Measurements from ENCODE around the gene NUBP2.

Gene NUBP2

DNA sequence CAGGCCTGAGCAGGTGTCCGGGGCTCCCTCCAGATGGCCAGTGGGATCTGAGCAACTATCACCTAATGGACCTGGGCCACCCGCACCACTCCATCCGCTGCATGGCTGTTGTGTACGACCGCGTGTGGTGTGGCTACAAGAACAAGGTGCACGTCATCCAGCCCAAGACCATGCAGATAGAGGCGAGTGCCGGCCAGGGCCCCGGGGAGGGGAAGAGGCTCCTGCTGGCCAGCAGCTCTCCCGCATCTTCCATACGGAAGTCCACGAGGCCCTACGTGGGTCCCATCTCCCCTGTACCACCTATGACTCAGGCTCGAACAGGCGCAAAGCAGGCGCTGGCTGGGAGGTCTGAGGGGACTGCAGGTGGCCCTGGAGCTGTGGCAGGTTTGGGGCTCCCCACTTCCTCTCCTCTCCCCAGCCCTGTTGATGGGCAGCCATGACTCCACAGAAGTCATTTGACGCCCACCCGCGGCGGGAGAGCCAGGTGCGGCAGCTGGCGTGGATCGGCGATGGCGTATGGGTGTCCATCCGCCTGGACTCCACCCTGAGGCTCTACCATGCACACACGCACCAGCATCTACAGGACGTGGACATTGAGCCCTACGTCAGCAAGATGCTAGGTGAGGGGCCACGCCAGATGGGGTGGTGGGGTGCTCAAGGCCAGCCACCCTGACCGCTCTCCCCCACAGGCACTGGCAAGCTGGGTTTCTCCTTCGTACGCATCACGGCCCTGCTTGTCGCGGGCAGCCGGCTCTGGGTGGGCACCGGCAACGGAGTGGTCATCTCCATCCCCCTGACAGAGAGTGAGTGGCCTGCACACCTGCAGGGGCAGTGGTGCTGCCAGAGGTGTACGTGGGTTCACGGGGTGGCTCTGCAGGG is 15.4 kb upstream of the NUBP2 start:
- no peak for TF ChIP-seq NFIC (IDR thresholded peaks at IDR 0.05)
- TF ChIP-seq CREB1 (IDR thresholded peaks at IDR 0.05; ENCODE audit: low read depth): no peak
- TF ChIP-seq TAF1 (IDR thresholded peaks at IDR 0.05; ENCODE audit: low read depth): no peak
- TF ChIP-seq YY1 (IDR thresholded peaks at IDR 0.05; ENCODE audit: low read depth): no peak
- TF ChIP-seq CEBPB (IDR thresholded peaks at IDR 0.05): no peak
- no peak for TF ChIP-seq EP300 (IDR thresholded peaks at IDR 0.05; ENCODE audit: borderline replicate concordance)
- no peak for TF ChIP-seq MAX (IDR thresholded peaks at IDR 0.05)
- TF ChIP-seq, protein P1, sequence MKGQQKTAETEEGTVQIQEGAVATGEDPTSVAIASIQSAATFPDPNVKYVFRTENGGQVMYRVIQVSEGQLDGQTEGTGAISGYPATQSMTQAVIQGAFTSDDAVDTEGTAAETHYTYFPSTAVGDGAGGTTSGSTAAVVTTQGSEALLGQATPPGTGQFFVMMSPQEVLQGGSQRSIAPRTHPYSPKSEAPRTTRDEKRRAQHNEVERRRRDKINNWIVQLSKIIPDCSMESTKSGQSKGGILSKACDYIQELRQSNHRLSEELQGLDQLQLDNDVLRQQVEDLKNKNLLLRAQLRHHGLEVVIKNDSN (IDR thresholded peaks at IDR 0.05): no peak
- no peak for TF ChIP-seq REST (IDR thresholded peaks at IDR 0.05; ENCODE audit: low read depth)
- no peak for TF ChIP-seq TEAD4 (IDR thresholded peaks at IDR 0.05)
- TF ChIP-seq EGR1 (IDR thresholded peaks at IDR 0.05): no peak
- TF ChIP-seq TCF12 (IDR thresholded peaks at IDR 0.05; ENCODE audit: low read depth): no peak
- TF ChIP-seq ZBTB7A (IDR thresholded peaks at IDR 0.05; ENCODE audit: low read depth): no peak
- TF ChIP-seq FOXM1 (IDR thresholded peaks at IDR 0.05; ENCODE audit: borderline replicate concordance, low read depth): no peak

DNA sequence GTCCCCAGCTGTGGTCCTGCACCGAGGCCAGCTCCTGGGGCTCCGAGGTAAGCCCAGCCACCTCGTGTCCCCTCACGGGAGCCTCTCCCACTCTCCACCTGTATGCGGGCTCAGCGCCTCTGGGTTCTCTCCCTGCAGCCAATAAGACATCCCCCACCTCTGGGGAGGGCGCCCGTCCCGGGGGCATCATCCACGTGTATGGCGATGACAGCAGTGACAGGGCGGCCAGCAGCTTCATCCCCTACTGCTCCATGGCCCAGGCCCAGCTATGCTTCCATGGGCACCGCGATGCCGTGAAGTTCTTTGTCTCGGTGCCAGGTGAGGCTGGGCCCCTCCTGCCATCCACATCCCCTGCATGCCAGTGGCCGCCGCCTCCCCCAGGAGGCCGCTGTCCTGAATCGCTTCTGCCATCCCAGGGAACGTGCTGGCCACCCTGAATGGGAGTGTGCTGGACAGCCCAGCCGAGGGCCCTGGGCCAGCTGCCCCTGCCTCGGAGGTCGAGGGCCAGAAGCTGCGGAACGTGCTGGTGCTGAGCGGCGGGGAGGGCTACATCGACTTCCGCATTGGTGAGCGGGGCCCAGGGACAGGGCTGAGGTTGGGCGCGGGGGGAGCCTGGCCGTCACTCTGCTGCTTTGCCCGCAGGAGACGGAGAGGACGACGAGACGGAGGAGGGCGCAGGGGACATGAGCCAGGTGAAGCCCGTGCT is 14.5 kb upstream of the NUBP2 start:
- no peak for TF ChIP-seq CEBPB (IDR thresholded peaks at IDR 0.05)
- TF ChIP-seq TCF12 (IDR thresholded peaks at IDR 0.05; ENCODE audit: low read depth): no peak
- TF ChIP-seq EGR1 (IDR thresholded peaks at IDR 0.05): no peak
- no peak for TF ChIP-seq EP300 (IDR thresholded peaks at IDR 0.05; ENCODE audit: borderline replicate concordance)
- no peak for TF ChIP-seq TEAD4 (IDR thresholded peaks at IDR 0.05)
- no peak for TF ChIP-seq CREB1 (IDR thresholded peaks at IDR 0.05; ENCODE audit: low read depth)
- TF ChIP-seq MAX (IDR thresholded peaks at IDR 0.05): no peak

DNA sequence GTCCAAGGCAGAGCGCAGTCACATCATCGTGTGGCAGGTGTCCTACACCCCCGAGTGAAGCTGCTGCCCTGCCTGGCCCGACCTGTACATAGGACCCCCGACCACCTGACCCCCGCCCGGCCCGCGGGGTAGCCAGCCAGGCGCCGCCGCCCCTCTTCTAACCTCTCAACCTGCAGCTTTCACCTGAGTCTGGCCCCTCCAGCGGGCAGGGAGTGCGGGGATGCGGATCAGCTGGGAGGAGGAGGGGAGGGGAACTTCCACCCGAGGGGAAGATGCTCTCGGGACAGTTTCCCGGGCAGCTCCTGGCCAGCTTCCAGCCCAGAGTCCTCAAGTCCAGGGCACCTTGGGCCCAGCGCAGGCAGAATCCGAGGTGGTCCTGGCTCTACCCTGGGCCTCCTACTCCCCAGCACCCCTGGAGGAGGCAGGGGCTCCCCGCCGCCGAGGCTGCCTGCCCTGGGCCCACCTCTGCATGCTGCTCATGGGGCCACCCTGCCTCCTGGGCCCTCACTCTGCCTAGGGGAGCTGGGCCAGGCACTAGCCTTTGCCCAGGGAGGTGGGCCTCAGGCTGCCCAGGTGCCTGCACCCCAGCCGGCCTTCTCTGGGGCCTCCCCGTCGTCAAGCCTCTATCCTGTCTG is 13.9 kb upstream of the NUBP2 start:
- TF ChIP-seq NFIC (IDR thresholded peaks at IDR 0.05) (no peak), TAF1 (IDR thresholded peaks at IDR 0.05; ENCODE audit: low read depth) (no peak), CREB1 (IDR thresholded peaks at IDR 0.05; ENCODE audit: low read depth) (no peak), EGR1 (IDR thresholded peaks at IDR 0.05) (no peak), FOXM1 (IDR thresholded peaks at IDR 0.05; ENCODE audit: borderline replicate concordance, low read depth) (no peak), CEBPB (IDR thresholded peaks at IDR 0.05) (no peak), RAD21 (IDR thresholded peaks at IDR 0.05; ENCODE audit: low read depth) (no peak), MAX (IDR thresholded peaks at IDR 0.05) (no peak), TCF12 (IDR thresholded peaks at IDR 0.05; ENCODE audit: low read depth) (no peak), YY1 (IDR thresholded peaks at IDR 0.05; ENCODE audit: low read depth) (no peak)
- TF ChIP-seq, protein P1 (IDR thresholded peaks at IDR 0.05): no peak

DNA sequence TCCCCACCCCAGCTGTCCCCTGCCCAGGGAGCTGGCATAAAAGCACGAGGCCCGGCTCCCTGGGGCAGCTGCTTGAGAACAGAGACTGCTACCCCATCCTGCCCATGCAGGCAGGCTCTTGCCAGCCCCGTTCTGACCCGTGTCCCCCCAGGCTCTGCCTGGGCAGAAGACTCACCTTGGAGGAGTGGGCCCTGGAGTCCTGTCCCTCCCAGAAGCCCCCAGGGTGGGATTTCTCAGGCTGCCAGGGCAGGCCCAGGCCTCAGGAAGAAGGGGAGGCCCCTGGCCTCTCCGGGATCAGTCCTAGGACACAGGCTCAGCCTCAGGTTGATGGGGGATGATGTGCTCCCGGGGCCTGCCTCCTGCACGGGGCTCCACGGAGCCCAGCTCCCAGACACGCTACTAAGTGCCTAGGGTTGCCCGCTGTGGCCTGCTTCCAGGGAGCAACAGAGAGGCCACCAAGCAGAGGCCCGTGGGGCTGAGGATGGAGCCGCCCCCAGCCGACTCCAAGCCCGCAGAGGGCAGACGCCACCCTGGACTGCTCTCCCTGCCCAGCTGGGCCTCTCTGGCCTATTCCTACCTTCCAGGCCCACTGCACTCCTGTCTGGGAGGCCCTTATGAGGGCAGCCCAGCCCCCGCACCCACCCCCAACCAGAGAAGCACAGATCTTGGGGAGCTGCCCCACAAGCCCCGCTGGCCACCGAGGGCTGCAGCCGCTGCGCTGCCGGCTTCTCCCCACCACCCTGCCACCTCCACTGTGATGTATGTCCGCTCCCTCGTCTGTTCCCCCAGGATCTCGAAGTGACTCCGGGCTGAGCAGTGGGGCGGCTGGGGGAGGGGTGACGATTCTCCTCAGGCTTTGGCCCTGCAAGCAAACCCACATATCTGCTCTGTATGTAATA is 13.1 kb upstream of the NUBP2 start:
- no peak for TF ChIP-seq TAF1 (IDR thresholded peaks at IDR 0.05; ENCODE audit: low read depth)
- TF ChIP-seq TEAD4 (IDR thresholded peaks at IDR 0.05): no peak
- no peak for TF ChIP-seq RAD21 (IDR thresholded peaks at IDR 0.05; ENCODE audit: low read depth)
- no peak for TF ChIP-seq ZBTB7A (IDR thresholded peaks at IDR 0.05; ENCODE audit: low read depth)
- TF ChIP-seq TCF12 (IDR thresholded peaks at IDR 0.05; ENCODE audit: low read depth): no peak
- TF ChIP-seq, protein P1 (IDR thresholded peaks at IDR 0.05): no peak
- TF ChIP-seq FOXM1 (IDR thresholded peaks at IDR 0.05; ENCODE audit: borderline replicate concordance, low read depth): no peak
- TF ChIP-seq CEBPB (IDR thresholded peaks at IDR 0.05): no peak
- TF ChIP-seq EGR1 (IDR thresholded peaks at IDR 0.05): no peak
- no peak for TF ChIP-seq CREB1 (IDR thresholded peaks at IDR 0.05; ENCODE audit: low read depth)
- no peak for TF ChIP-seq YY1 (IDR thresholded peaks at IDR 0.05; ENCODE audit: low read depth)
- no peak for TF ChIP-seq REST (IDR thresholded peaks at IDR 0.05; ENCODE audit: low read depth)
- TF ChIP-seq NFIC (IDR thresholded peaks at IDR 0.05): no peak
- no peak for TF ChIP-seq MAX (IDR thresholded peaks at IDR 0.05)

All from Ishikawa (cell line).